ENCODE measurements around the gene PRX.

The PRX gene

DNA sequence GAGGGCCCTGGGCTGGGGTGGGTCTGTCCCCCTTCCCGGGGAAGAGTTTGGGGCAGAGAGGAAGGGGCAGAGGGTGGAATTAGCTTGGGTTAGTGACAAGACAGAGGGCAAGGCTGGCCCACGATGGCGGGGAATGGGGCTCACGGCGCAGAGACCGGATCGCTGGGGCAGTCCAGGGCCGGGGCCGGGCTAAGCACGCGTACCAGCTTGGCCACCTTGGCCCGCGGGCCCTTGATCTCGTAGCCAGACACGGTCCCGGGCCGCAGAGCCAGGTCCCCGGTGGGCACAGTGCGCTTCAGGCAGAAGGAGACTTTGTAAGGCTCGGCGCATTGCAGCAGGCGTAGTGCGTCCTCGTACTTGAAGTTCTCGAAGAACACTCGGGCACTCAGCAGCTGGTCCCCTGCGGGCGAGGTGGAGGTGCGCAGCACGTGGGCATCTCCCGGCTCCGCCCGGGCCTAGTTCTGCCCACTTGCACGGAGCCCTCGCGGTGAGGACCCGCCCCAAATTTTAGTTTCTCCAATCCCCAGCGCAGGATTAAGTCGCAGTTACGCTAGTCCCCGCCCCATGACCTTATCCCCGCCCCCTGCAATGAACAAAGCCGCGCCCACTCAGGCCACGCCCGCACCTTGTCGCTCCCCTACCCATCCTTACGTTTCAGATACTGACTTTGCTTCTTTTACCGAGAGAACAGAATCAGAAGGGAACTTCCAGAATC, 14.6 kb downstream of the PRX start:
- Histone ChIP-seq H3K4me3 (ENCODE audit: low read depth in 1 of 2, low read length in 2 of 2) (no peak overlapping the region), H3K9me3 (ENCODE audit: insufficient read depth, low read length, severe bottlenecking) (no peaks in the 10 kb centered on the region), H3K36me3 (ENCODE audit: insufficient read depth, low read length) (no peaks in the 10 kb centered on the region), H3K4me1 (ENCODE audit: insufficient read depth, low read length) (peaks cover 7% of the 10 kb centered on the region), H2AFZ (ENCODE audit: low read depth, low read length) (no peak overlapping the region), H3K9ac (ENCODE audit: low read depth, low read length) (no peak overlapping the region), H3K4me2 (ENCODE audit: insufficient read depth, low read length) (no peak overlapping the region), H3K79me2 (ENCODE audit: insufficient read depth, low read length) (no peaks in the 10 kb centered on the region), H3K27ac (ENCODE audit: low read length) (no peak overlapping the region), H3K27me3 (ENCODE audit: insufficient read depth, low read length, poor library complexity) (no peaks in the 10 kb centered on the region), H4K20me1 (ENCODE audit: insufficient read depth, low read length) (no peaks in the 10 kb centered on the region)
- TF ChIP-seq EZH2 (IDR thresholded peaks at IDR 0.05; ENCODE audit: borderline replicate concordance, low read depth, low read length, severe bottlenecking) = no peak
- TF ChIP-seq CTCF (IDR thresholded peaks at IDR 0.05; ENCODE audit: borderline replicate concordance, extremely low read depth, low read length, poor library complexity, severe bottlenecking) = no peak
- ATAC-seq (ENCODE audit: insufficient read depth, low read depth) (no peak), DNase-seq (no peak)

DNA sequence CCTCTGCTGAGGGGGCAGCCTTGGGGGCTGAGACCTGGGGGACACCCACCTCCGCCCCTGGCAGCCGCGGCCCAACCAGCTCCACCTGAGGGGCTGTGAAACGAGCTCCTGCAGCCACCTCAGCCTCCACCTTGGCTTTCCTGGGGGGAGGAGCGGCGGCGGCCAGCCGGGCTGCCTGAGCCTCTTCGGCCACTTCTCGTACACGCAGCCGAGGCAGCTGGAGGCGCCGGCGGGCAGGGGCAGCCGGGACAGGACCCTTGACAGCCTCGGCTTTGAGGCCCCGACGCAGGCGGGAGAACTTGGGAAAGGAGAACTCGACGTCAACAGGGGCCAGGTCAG, 15.6 kb downstream of the PRX start:
- Histone ChIP-seq H3K36me3 (ENCODE audit: insufficient read depth, low read length) (no peaks in the 10 kb centered on the region), H3K9ac (ENCODE audit: low read depth, low read length) (no peak overlapping the region)

GRCh38 chr19:40396886-40397567, 16.2 kb downstream of the PRX start:
- ATAC-seq (ENCODE audit: insufficient read depth, low read depth) (no peak), DNase-seq (no peak)
- no peaks in the 10 kb centered on the region for H3K36me3 ChIP-seq (ENCODE audit: insufficient read depth, low read length)
- no peak overlapping the region for H3K4me3 ChIP-seq (ENCODE audit: low read depth in 1 of 2, low read length in 2 of 2)
- TF ChIP-seq CTCF (IDR thresholded peaks at IDR 0.05; ENCODE audit: borderline replicate concordance, extremely low read depth, low read length, poor library complexity, severe bottlenecking) = no peak
- no peak for TF ChIP-seq EZH2 (IDR thresholded peaks at IDR 0.05; ENCODE audit: borderline replicate concordance, low read depth, low read length, severe bottlenecking)
- no peaks in the 10 kb centered on the region for H3K79me2 ChIP-seq (ENCODE audit: insufficient read depth, low read length)
- no peak overlapping the region for H3K4me2 ChIP-seq (ENCODE audit: insufficient read depth, low read length)
- no peaks in the 10 kb centered on the region for H3K4me1 ChIP-seq (ENCODE audit: insufficient read depth, low read length)
- H4K20me1 ChIP-seq (ENCODE audit: insufficient read depth, low read length) = no peaks in the 10 kb centered on the region
- no peaks in the 10 kb centered on the region for H3K27me3 ChIP-seq (ENCODE audit: insufficient read depth, low read length, poor library complexity)
- no peak overlapping the region for H3K27ac ChIP-seq (ENCODE audit: low read length)
- no peak overlapping the region for H2AFZ ChIP-seq (ENCODE audit: low read depth, low read length)
- no peak overlapping the region for H3K9ac ChIP-seq (ENCODE audit: low read depth, low read length)
- H3K9me3 ChIP-seq (ENCODE audit: insufficient read depth, low read length, severe bottlenecking) = no peaks in the 10 kb centered on the region

More for the DNA sequence above, 15.6 kb downstream of the PRX start:
- H3K4me2 ChIP-seq (ENCODE audit: insufficient read depth, low read length) = no peak overlapping the region
- H2AFZ ChIP-seq (ENCODE audit: low read depth, low read length) = no peak overlapping the region
- no peaks in the 10 kb centered on the region for H4K20me1 ChIP-seq (ENCODE audit: insufficient read depth, low read length)
- H3K4me1 ChIP-seq (ENCODE audit: insufficient read depth, low read length) = no peaks in the 10 kb centered on the region
- no peak for TF ChIP-seq CTCF (IDR thresholded peaks at IDR 0.05; ENCODE audit: borderline replicate concordance, extremely low read depth, low read length, poor library complexity, severe bottlenecking)
- TF ChIP-seq EZH2 (IDR thresholded peaks at IDR 0.05; ENCODE audit: borderline replicate concordance, low read depth, low read length, severe bottlenecking) = no peak
- no peak overlapping the region for H3K4me3 ChIP-seq (ENCODE audit: low read depth in 1 of 2, low read length in 2 of 2)
- no peak overlapping the region for H3K27ac ChIP-seq (ENCODE audit: low read length)
- ATAC-seq (ENCODE audit: insufficient read depth, low read depth) = no peak
- H3K79me2 ChIP-seq (ENCODE audit: insufficient read depth, low read length) = no peaks in the 10 kb centered on the region
- DNase-seq = no peak
- H3K9me3 ChIP-seq (ENCODE audit: insufficient read depth, low read length, severe bottlenecking) = no peaks in the 10 kb centered on the region
- no peaks in the 10 kb centered on the region for H3K27me3 ChIP-seq (ENCODE audit: insufficient read depth, low read length, poor library complexity)
